Peyer's patch (tissue), 4 donors: ENCODE results near the gene CHST11.

Experiments
- CTCF ChIP-seq, 6 experiments: fragments of 450-650 bp in 4 of 6; fragments of 200-600 bp in 2 of 6; sonication (generic) in 1 of 6; IDR thresholded peaks; one replicate each; pipeline ENCODE4 v1.5.1; 2017 to 2019; ENCODE audit warnings: antibody characterized with exemption in 6 of 6, mild to moderate bottlenecking in 3 of 6, moderate library complexity in 1 of 6
- POLR2A ChIP-seq, 2 donors: fragments of 450-650 bp; IDR thresholded peaks; one replicate each; pipeline ENCODE4 v1.5.1; 2017; ENCODE audit warnings: antibody characterized with exemption in 2 of 2, mild to moderate bottlenecking in 2 of 2, moderate library complexity in 2 of 2

DNA sequence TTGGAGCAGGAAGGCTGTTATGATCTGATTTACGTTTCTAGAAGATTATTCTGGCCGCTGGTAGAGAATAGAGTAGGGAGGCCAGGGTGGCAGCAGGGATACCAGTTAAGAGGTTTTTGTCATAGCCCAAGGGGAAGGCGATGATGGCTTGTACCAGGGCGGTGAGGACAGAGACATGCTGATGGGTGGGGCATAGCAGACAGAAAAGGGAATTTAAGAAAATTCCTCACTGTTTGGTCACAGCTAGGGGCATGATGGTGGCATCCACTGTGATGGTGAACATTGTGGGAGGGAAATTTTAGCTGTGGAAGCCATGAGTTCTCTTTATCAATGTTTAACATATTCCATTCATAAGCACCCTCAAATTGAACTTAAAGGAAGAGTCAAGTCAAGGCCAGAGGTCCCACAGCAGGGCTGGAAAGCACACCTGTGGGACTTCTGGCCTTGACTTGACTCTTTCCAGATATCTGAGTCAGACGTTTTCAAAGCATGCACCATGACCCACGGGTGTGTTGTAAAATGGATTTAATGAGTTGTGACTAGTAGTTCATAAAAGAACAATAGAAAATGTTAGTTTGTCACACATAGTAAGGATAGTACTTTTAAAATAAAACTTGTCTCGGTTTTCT is 134.6 kb downstream of the CHST11 start:
- TF ChIP-seq CTCF (IDR thresholded peaks at IDR 0.05), result no peak
- TF ChIP-seq POLR2A (IDR thresholded peaks at IDR 0.05), result no peak
